ENCODE data around the gene RUNX1.

The RUNX1 gene

DNA sequence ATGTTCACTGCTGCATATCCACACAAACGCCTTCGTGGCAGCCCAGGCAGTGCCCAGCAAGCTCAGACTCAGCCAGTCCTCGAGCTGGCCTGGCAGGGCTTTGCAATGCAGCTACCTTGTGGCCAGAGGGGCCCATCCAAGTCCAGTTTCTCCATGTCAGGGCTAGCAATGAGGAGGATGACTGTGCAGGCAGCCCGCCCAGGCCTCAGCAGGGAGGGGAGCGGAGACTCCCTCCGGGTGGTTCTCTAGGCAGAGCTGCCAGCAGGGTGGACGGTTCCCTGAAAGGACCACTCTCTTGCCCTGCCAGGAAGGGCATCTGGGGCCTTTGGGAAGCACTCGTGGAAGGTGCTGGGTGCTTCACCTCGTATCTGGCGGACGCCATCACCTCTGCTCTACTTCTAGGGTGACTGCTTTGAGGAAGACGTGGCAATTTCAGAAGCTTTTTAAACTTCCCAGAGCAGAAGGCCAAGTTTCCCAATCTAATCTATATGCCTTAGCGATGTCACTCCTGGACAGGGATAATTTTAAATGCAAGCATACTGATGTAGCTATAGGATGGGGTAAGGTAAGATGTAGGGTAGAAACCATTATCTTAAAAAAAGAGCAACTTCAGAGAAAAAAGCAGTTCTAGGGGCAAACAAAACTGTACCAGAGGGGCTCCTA is 56.2 kb downstream of the RUNX1 start:
- no peak overlapping the region for H3K4me3 ChIP-seq (ENCODE audit: control insufficient read depth, low read depth, low read length)
- peak; percentile 65 for DNase-seq (ENCODE audit: low read depth)
- TF ChIP-seq, protein P1, sequence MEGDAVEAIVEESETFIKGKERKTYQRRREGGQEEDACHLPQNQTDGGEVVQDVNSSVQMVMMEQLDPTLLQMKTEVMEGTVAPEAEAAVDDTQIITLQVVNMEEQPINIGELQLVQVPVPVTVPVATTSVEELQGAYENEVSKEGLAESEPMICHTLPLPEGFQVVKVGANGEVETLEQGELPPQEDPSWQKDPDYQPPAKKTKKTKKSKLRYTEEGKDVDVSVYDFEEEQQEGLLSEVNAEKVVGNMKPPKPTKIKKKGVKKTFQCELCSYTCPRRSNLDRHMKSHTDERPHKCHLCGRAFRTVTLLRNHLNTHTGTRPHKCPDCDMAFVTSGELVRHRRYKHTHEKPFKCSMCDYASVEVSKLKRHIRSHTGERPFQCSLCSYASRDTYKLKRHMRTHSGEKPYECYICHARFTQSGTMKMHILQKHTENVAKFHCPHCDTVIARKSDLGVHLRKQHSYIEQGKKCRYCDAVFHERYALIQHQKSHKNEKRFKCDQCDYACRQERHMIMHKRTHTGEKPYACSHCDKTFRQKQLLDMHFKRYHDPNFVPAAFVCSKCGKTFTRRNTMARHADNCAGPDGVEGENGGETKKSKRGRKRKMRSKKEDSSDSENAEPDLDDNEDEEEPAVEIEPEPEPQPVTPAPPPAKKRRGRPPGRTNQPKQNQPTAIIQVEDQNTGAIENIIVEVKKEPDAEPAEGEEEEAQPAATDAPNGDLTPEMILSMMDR (IDR thresholded peaks at IDR 0.05; ENCODE audit: control insufficient read depth, insufficient read depth, low read depth, low read length, missing control alignments): peak; percentile 3

DNA sequence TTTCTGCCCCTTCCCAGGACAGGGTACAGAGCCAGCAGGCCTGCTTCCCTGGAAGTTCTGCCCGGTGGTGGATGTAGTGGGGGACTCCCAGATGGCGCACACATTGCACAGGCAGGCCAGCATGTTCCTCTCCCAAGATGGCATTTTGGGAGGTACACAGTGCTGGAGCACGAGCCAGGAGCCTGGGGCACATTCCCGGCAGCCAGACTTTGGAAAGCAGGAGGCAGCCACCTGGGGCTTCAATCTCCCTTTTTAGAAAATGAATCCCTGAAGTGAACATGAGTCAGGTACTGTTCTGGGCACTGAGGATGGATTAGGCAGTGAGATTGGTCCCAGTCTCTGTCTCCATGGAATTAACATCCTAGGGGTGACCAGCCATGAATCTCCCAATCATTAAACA is 56.9 kb downstream of the RUNX1 start:
- no peak for DNase-seq (ENCODE audit: low read depth)
- no peak overlapping the region for H3K4me3 ChIP-seq (ENCODE audit: control insufficient read depth, low read depth, low read length)
- TF ChIP-seq, protein P1 (IDR thresholded peaks at IDR 0.05; ENCODE audit: control insufficient read depth, insufficient read depth, low read depth, low read length, missing control alignments): no peak

DNA sequence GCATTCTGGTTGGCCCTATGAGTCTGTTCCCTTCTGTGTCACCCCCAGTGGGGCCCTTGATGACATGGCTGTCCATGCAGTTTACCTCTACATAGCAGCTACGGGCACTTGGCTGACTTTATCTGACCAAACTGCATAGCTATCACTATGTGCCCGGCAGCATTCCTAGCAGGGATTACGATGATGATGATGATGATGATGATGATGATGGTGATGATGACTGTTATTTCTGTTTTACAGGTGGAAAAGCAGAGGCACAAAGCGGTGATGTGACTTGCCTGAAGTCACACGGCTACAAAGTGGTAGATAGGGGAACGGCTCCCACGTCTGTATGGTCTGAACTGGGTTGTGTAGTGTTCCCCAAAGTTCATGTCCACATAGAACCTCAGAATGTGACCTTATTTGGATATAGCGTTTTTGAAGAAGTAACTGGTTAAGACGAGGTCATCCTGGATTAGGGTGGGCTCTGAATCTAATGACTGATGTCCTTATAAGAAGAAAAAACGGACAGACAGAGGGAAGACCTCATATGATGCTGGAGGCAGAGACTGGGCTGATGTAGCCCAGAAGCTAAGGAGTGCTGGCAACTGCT is 57.6 kb downstream of the RUNX1 start:
- TF ChIP-seq, protein P1 (IDR thresholded peaks at IDR 0.05; ENCODE audit: control insufficient read depth, insufficient read depth, low read depth, low read length, missing control alignments): no peak
- no peak overlapping the region for H3K4me3 ChIP-seq (ENCODE audit: control insufficient read depth, low read depth, low read length)
- no peak for DNase-seq (ENCODE audit: low read depth)

DNA sequence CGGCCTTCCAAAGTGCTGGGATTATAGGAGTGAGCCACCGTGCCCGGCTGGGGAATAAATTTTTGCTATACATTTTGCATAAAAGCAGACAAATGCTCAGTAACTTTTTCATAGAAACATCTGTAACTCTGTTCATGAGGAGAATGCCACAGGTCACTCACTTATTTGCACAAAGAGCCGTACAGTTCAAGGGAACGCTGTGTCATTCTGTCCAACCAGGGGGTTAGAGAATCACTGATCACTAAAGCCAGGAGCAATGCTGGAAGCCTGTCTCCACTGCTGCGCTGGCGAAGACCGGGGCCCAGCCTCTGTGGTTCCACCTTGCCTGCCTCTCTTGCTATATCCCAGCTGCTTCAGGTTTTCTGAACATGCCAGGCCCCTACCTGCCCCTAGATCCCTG is 58.3 kb downstream of the RUNX1 start:
- DNase-seq (ENCODE audit: low read depth): no peak
- TF ChIP-seq, protein P1 (IDR thresholded peaks at IDR 0.05; ENCODE audit: control insufficient read depth, insufficient read depth, low read depth, low read length, missing control alignments): no peak
- no peak overlapping the region for H3K4me3 ChIP-seq (ENCODE audit: control insufficient read depth, low read depth, low read length)

DNA sequence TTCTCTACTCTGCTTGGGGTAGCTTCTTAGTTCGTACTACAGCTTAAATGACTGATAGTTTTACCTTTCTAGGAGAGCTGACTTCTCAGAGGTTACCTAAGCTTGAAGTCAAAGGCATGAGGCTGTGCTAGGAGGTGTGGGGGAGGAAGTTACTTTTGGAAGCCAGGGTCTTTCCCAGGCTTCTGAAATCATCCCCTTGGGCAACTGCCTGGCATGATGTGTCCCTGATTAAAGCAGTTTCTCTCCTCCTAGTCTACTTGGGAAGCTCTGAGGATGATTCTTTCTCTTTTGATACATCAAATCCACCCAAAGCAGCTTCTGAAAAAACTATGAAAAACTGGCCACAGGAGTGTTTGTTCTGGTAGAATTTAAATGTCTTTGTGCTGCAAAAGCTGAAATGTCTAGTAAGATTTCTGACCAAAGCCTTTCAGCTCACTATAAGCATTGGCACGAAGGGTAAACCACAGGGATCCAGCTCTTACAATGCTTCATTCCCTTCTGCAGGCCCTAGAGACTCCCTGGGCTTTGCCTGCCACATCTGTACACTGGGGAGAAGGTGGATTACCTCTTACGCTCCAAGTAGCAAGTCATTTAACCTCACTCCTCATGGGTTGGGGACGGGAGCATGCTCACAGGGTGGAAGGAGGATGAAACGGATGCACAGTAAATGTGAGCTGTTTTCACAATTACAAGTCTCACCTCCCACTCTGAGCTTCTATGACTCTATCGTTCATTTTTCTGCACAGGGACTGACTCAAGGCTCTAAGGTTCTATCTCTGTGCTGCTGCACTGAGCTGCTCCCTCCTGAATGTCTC is 59.6 kb downstream of the RUNX1 start:
- TF ChIP-seq, protein P1 (IDR thresholded peaks at IDR 0.05; ENCODE audit: control insufficient read depth, insufficient read depth, low read depth, low read length, missing control alignments): no peak
- peak; percentile 41 for DNase-seq (ENCODE audit: low read depth)
- no peak overlapping the region for H3K4me3 ChIP-seq (ENCODE audit: control insufficient read depth, low read depth, low read length)

DNA sequence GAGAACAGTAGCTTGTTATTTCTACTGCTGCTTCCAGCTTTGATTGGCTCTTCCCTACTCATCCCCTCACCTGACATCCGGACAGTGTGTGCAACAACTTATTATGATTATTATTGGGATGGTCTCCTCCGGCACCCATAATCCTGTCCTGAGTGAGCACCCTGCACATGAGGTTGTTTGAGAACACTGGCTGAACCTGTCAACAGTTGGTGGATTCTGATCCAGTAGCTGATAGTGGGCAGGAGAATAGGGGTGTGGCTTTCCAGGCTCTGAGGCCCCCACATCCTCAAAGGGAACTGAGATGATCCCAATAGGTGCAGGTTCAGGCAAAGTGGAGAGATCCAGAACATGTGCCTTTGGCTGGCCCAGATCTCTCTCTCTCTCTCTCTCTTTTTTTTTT is 60.5 kb downstream of the RUNX1 start:
- no peak overlapping the region for H3K4me3 ChIP-seq (ENCODE audit: control insufficient read depth, low read depth, low read length)
- DNase-seq (ENCODE audit: low read depth): no peak
- TF ChIP-seq, protein P1 (IDR thresholded peaks at IDR 0.05; ENCODE audit: control insufficient read depth, insufficient read depth, low read depth, low read length, missing control alignments): no peak

Data from AG09309 (cell line).